ENCODE data around the gene DNASE1L2.

- TF ChIP-seq POLR2A (IDR thresholded peaks at IDR 0.05; ENCODE audit: extremely low read depth, insufficient read length) (no peak), CTCF (IDR thresholded peaks at IDR 0.05; ENCODE audit: low read depth, low read length) (no peak), MYC (IDR thresholded peaks at IDR 0.05; ENCODE audit: low read depth, low read length) (no peak), MAX (IDR thresholded peaks at IDR 0.05; ENCODE audit: low read depth, low read length) (no peak)
These were observed 2.0 kb downstream of the DNASE1L2 start for GRCh38 chr16:2238150-2238837.

Data from NB4 (cell line).